ENCODE data around the gene BUB1. TPM values are rescaled to one million over a fixed set of nuclear protein-coding genes. Genes with fewer than 3 reads are reported as not detected.
"Not testable (repeated sequence)": the region's sequence is repeated elsewhere in the genome, so short reads cannot be mapped to it uniquely, and the experiment has no call there.

Gene BUB1
- polyA plus RNA-seq, 1 donor: 8.7 TPM

DNA sequence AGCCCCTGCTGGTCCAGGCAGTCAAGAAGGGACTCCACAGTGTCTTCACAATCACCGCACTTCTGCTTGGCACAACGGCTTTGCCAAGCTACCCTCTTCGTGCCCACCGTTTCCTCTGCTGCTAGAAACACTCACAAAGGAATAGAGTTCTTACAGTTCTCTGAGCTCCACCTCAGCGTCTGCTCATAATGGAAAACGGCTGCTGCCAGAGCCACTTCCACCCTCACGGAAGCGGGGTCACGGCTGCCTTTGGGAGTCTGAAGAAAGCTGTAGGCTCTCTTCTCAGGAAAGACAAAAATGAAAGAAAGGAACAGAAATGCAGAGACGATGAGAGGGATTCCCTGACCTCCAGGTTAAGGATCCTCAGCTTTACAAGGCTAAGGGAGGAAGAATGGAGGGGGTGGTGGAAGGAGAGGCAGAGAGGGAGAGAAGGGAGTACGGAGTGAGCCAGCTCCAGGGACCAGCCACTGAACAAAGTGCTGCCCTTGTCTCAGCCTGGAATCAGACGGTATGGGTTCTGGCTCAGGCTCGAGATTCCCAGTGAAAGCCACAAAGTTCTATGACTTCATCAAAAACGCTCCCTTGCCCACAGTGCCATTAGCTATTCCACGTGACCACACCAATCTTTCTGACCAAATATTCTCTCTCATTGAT lies 88.1 kb downstream of the BUB1 start:
- not testable (repeated sequence) for DNase-seq

DNA sequence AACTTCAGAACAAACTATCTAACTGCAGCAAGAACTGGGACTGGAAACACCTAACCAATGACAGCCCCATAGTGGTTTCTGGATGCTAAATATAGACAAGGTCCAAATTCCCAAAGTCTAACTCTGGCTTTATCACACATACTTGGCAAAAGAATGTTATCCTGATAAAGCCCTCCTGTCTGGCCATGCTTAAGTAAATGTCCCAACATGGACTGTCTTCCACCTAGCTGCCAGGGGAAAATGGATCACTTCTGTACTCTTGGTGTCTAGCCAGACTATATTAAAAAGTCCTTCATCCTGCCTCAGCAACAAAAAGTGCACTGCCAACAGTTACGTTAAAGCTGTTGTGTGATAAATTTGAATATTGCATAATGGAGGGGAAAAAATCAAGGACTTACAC lies 89.3 kb downstream of the BUB1 start:
- DNase-seq: not testable (repeated sequence)

Other genes with a start within 250 kb of the BUB1 start
- gene LIMS4, start 205.2 kb downstream of the BUB1 start, polyA plus RNA-seq (ENCODE audit: insufficient read length): 3.4 TPM
- gene RGPD6, start 100.8 kb downstream of the BUB1 start, polyA plus RNA-seq (ENCODE audit: insufficient read length): 19.6 TPM
- 0.32 TPM for gene ACOXL, start 54.5 kb upstream of the BUB1 start, polyA plus RNA-seq (ENCODE audit: insufficient read length)

All from hindlimb muscle (tissue), 1 donor.